Measurements from ENCODE around the gene PARP14.

Gene PARP14

GRCh38 chr3:122661633-122662032 lies 19.0 kb upstream of the PARP14 start:
- WGBS, 2 experiments (ENCODE audit: insufficient coverage in 2 of 2), result 93 to 94% methylated on average over 9 to 13 of the region's 13 CpGs
- Histone ChIP-seq H3K4me1 (ENCODE audit: control insufficient read depth, insufficient read depth, low read length, poor library complexity, severe bottlenecking) (no peaks in the 10 kb centered on the region), H3K4me3 (ENCODE audit: extremely low read depth, insufficient read depth, low read length, poor library complexity, severe bottlenecking) (no peak overlapping the region), H3K9me3 (ENCODE audit: control insufficient read depth, low read length) (no peaks in the 10 kb centered on the region), H3K27ac (ENCODE audit: low read depth, low read length, severe bottlenecking) (no peak overlapping the region), H3K36me3 (ENCODE audit: control insufficient read depth, insufficient read depth, low read length) (no peaks in the 10 kb centered on the region)

DNA sequence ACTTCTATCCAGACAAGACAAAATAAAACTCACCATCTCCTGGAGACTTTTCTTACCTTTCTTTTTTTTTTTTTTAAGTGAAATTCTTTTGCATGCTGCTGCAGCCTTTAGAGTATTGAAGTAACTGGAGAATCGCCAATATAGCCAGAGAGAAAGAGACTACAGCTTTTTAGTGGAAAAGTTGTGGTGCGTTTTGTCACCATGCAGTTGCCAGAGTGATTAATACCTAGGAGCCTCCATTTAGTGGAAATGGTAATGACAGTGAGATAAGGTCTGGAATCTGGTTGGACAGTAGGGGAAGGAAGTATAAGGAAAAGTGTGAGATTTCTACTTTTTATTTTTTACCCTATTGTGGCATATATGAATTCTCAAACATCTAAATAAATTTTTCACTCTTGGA lies 18.1 kb upstream of the PARP14 start:
- H3K4me3 ChIP-seq (ENCODE audit: extremely low read depth, insufficient read depth, low read length, poor library complexity, severe bottlenecking), result no peak overlapping the region
- H3K36me3 ChIP-seq (ENCODE audit: control insufficient read depth, insufficient read depth, low read length), result no peaks in the 10 kb centered on the region
- H3K9me3 ChIP-seq (ENCODE audit: control insufficient read depth, low read length), result no peaks in the 10 kb centered on the region
- WGBS, 2 experiments (ENCODE audit: insufficient coverage in 2 of 2), result 83 to 90% methylated on average over 2 of the region's 2 CpGs
- H3K27ac ChIP-seq (ENCODE audit: low read depth, low read length, severe bottlenecking), result no peak overlapping the region
- H3K4me1 ChIP-seq (ENCODE audit: control insufficient read depth, insufficient read depth, low read length, poor library complexity, severe bottlenecking), result no peaks in the 10 kb centered on the region

GRCh38 chr3:122665226-122665786 lies 15.3 kb upstream of the PARP14 start:
- Histone ChIP-seq H3K4me3 (ENCODE audit: extremely low read depth, insufficient read depth, low read length, poor library complexity, severe bottlenecking) (no peak overlapping the region), H3K36me3 (ENCODE audit: control insufficient read depth, insufficient read depth, low read length) (no peaks in the 10 kb centered on the region), H3K27ac (ENCODE audit: low read depth, low read length, severe bottlenecking) (no peak overlapping the region), H3K9me3 (ENCODE audit: control insufficient read depth, low read length) (no peaks in the 10 kb centered on the region), H3K4me1 (ENCODE audit: control insufficient read depth, insufficient read depth, low read length, poor library complexity, severe bottlenecking) (no peaks in the 10 kb centered on the region)
- no CpG with 5 or more reads among the region's 4 CpGs for WGBS, 2 experiments (ENCODE audit: insufficient coverage in 2 of 2)

- no peaks in the 10 kb centered on the region for H3K4me1 ChIP-seq (ENCODE audit: control insufficient read depth, insufficient read depth, low read length, poor library complexity, severe bottlenecking)
- no peak overlapping the region for H3K27ac ChIP-seq (ENCODE audit: low read depth, low read length, severe bottlenecking)
- no peaks in the 10 kb centered on the region for H3K9me3 ChIP-seq (ENCODE audit: control insufficient read depth, low read length)
- no peaks in the 10 kb centered on the region for H3K36me3 ChIP-seq (ENCODE audit: control insufficient read depth, insufficient read depth, low read length)
- no peak overlapping the region for H3K4me3 ChIP-seq (ENCODE audit: extremely low read depth, insufficient read depth, low read length, poor library complexity, severe bottlenecking)
These were observed 14.8 kb upstream of the PARP14 start for GRCh38 chr3:122665881-122666280.

GRCh38 chr3:122668930-122669730 lies 11.5 kb upstream of the PARP14 start:
- H3K4me3 ChIP-seq (ENCODE audit: extremely low read depth, insufficient read depth, low read length, poor library complexity, severe bottlenecking), result no peak overlapping the region
- no peaks in the 10 kb centered on the region for H3K36me3 ChIP-seq (ENCODE audit: control insufficient read depth, insufficient read depth, low read length)
- no peaks in the 10 kb centered on the region for H3K9me3 ChIP-seq (ENCODE audit: control insufficient read depth, low read length)
- 87 to 94% methylated on average over 5 to 7 of the region's 8 CpGs for WGBS, 2 experiments (ENCODE audit: insufficient coverage in 2 of 2)
- H3K4me1 ChIP-seq (ENCODE audit: control insufficient read depth, insufficient read depth, low read length, poor library complexity, severe bottlenecking), result no peaks in the 10 kb centered on the region
- no peak overlapping the region for H3K27ac ChIP-seq (ENCODE audit: low read depth, low read length, severe bottlenecking)

DNA sequence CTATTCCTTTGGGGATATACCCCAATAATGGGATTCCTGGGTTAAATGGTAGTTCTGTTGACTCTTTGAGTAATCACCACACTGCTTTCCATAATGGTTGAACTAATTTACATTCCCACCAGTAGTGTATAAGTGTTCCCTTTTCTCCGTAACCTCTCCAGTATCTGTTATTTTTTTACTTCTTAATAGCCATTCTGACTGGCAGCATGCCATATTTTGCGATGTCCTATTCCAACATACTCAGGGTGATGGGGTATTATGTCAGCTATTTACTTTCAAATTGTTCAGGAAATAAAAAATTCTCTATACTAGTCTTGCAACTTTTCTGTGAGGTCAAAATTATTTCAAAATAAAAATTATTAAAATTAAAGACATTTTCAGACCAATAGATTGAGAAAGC lies 9.1 kb upstream of the PARP14 start:
- WGBS, 2 experiments (ENCODE audit: insufficient coverage in 2 of 2), result 100% methylated on average over 1 of the region's 2 CpGs; no CpG with 5 or more reads in 1 of the 2 experiments
- Histone ChIP-seq H3K4me3 (ENCODE audit: extremely low read depth, insufficient read depth, low read length, poor library complexity, severe bottlenecking) (no peak overlapping the region), H3K36me3 (ENCODE audit: control insufficient read depth, insufficient read depth, low read length) (no peaks in the 10 kb centered on the region), H3K4me1 (ENCODE audit: control insufficient read depth, insufficient read depth, low read length, poor library complexity, severe bottlenecking) (no peaks in the 10 kb centered on the region), H3K9me3 (ENCODE audit: control insufficient read depth, low read length) (no peaks in the 10 kb centered on the region), H3K27ac (ENCODE audit: low read depth, low read length, severe bottlenecking) (no peak overlapping the region)

GRCh38 chr3:122674339-122674738 lies 6.3 kb upstream of the PARP14 start:
- Histone ChIP-seq H3K36me3 (ENCODE audit: control insufficient read depth, insufficient read depth, low read length) (no peaks in the 10 kb centered on the region), H3K27ac (ENCODE audit: low read depth, low read length, severe bottlenecking) (no peak overlapping the region), H3K9me3 (ENCODE audit: control insufficient read depth, low read length) (no peaks in the 10 kb centered on the region), H3K4me3 (ENCODE audit: extremely low read depth, insufficient read depth, low read length, poor library complexity, severe bottlenecking) (no peak overlapping the region), H3K4me1 (ENCODE audit: control insufficient read depth, insufficient read depth, low read length, poor library complexity, severe bottlenecking) (no peaks in the 10 kb centered on the region)
- WGBS, 2 experiments (ENCODE audit: insufficient coverage in 2 of 2), result 80 to 100% methylated on average over 2 of the region's 3 CpGs

DNA sequence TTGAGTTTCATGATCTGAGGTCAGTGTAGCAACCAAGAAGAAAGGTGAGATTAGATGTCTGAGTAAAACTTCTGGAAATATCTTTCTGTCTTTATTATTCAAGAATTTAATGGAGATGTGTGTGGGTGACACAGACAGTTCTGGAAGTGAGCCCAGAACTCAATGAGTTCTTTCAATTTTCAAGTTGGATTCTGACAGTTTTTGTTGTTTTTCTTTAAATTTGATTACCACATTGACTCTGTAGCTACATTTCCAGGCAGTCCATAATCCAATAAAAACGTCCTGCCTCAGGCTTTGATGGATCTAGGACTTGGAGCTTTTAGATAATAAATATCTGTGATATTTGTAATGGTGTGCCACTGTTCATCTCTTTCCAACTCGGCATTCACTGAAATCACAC lies 3.9 kb upstream of the PARP14 start:
- H3K4me3 ChIP-seq (ENCODE audit: extremely low read depth, insufficient read depth, low read length, poor library complexity, severe bottlenecking), result no peak overlapping the region
- WGBS, 2 experiments (ENCODE audit: insufficient coverage in 2 of 2), result 100% methylated on average over 1 of the region's 2 CpGs; no CpG with 5 or more reads in 1 of the 2 experiments

GRCh38 chr3:122677216-122677615 lies 3.4 kb upstream of the PARP14 start:
- peaks cover 7% of the 10 kb centered on the region for H3K4me1 ChIP-seq (ENCODE audit: control insufficient read depth, insufficient read depth, low read length, poor library complexity, severe bottlenecking)
- H3K36me3 ChIP-seq (ENCODE audit: control insufficient read depth, insufficient read depth, low read length), result no peaks in the 10 kb centered on the region
- H3K27ac ChIP-seq (ENCODE audit: low read depth, low read length, severe bottlenecking), result no peak overlapping the region
- no peak overlapping the region for H3K4me3 ChIP-seq (ENCODE audit: extremely low read depth, insufficient read depth, low read length, poor library complexity, severe bottlenecking)
- H3K9me3 ChIP-seq (ENCODE audit: control insufficient read depth, low read length), result no peaks in the 10 kb centered on the region
- no CpG with 5 or more reads among the region's 1 CpG for WGBS, 2 experiments (ENCODE audit: insufficient coverage in 2 of 2)

More for the DNA sequence above, 3.9 kb upstream of the PARP14 start:
- Histone ChIP-seq H3K27ac (ENCODE audit: low read depth, low read length, severe bottlenecking) (no peak overlapping the region), H3K36me3 (ENCODE audit: control insufficient read depth, insufficient read depth, low read length) (no peaks in the 10 kb centered on the region), H3K9me3 (ENCODE audit: control insufficient read depth, low read length) (no peaks in the 10 kb centered on the region), H3K4me1 (ENCODE audit: control insufficient read depth, insufficient read depth, low read length, poor library complexity, severe bottlenecking) (peaks cover 7% of the 10 kb centered on the region)

GRCh38 chr3:122678506-122678905 lies 2.1 kb upstream of the PARP14 start:
- no peak overlapping the region for H3K4me3 ChIP-seq (ENCODE audit: extremely low read depth, insufficient read depth, low read length, poor library complexity, severe bottlenecking)
- H3K9me3 ChIP-seq (ENCODE audit: control insufficient read depth, low read length), result no peaks in the 10 kb centered on the region
- no peak overlapping the region for H3K27ac ChIP-seq (ENCODE audit: low read depth, low read length, severe bottlenecking)
- H3K4me1 ChIP-seq (ENCODE audit: control insufficient read depth, insufficient read depth, low read length, poor library complexity, severe bottlenecking), result peaks cover 7% of the 10 kb centered on the region
- H3K36me3 ChIP-seq (ENCODE audit: control insufficient read depth, insufficient read depth, low read length), result no peaks in the 10 kb centered on the region
- WGBS, 2 experiments (ENCODE audit: insufficient coverage in 2 of 2), result 86 to 95% methylated on average over 4 of the region's 5 CpGs

Data from mesodermal cell (in vitro differentiated cells).